Immature natural killer cell (primary cell): ENCODE results near the gene ARID5B. TPM values are rescaled to one million over a fixed set of nuclear protein-coding genes. Genes with fewer than 3 reads are reported as not detected.
A peak's percentile ranks its signal among the peaks of the same experiment; 100 is the strongest.
"Not testable (repeated sequence)": the region's sequence is repeated elsewhere in the genome, so short reads cannot be mapped to it uniquely, and the experiment has no call there.

Source experiments
- DNase-seq, 3 donors: peaks; one replicate each; pipeline ENCODE4 v3.0.0; 2022; ENCODE audit warnings: mixed read lengths in 1 of 3
- H3K27ac Mint-ChIP-seq, 6 donors: one replicate each; pipeline ENCODE4 v1.8.0; 2020; ENCODE audit warnings: mixed read lengths in 6 of 6, mild to moderate bottlenecking in 5 of 6, inconsistent platforms in 4 of 6, moderate library complexity in 3 of 6
- H3K27me3 Mint-ChIP-seq, 3 donors: one replicate each; pipeline ENCODE4 v1.8.0; 2020 to 2021; ENCODE audit warnings: low read depth in 3 of 3, mild to moderate bottlenecking in 3 of 3, mixed read lengths in 3 of 3, moderate library complexity in 3 of 3, inconsistent platforms in 1 of 3
- H3K36me3 Mint-ChIP-seq, 3 donors: one replicate each; pipeline ENCODE4 v1.8.0; 2020; ENCODE audit warnings: mixed read lengths in 3 of 3, inconsistent platforms in 2 of 3, mild to moderate bottlenecking in 2 of 3
- H3K4me1 Mint-ChIP-seq, 2 donors: one replicate each; pipeline ENCODE4 v1.8.0; 2020; ENCODE audit warnings: inconsistent platforms in 2 of 2, mild to moderate bottlenecking in 2 of 2, mixed read lengths in 2 of 2, moderate library complexity in 1 of 2
- H3K4me3 Mint-ChIP-seq, 5 donors: one replicate each; pipeline ENCODE4 v1.8.0; 2020; ENCODE audit warnings: mild to moderate bottlenecking in 5 of 5, mixed read lengths in 5 of 5, inconsistent platforms in 3 of 5, moderate library complexity in 3 of 5
- H3K9me3 Mint-ChIP-seq, 6 donors: one replicate each; pipeline ENCODE4 v1.8.0; 2020; ENCODE audit warnings: mild to moderate bottlenecking in 6 of 6, mixed read lengths in 6 of 6, inconsistent platforms in 4 of 6, moderate library complexity in 3 of 6
- polyA plus RNA-seq, 3 donors: library from polyadenylated mRNA; unstranded; fragments of 300-500 nt; fragmentation: Illumina TruSeq; gene quantifications; one replicate each; pipeline ENCODE4 v1.2.3, GENCODE V29; 2021

Gene ARID5B
- polyA plus RNA-seq, 3 donors from 2014 or later = 12.2 to 35.3 (median 22.1) TPM

DNA sequence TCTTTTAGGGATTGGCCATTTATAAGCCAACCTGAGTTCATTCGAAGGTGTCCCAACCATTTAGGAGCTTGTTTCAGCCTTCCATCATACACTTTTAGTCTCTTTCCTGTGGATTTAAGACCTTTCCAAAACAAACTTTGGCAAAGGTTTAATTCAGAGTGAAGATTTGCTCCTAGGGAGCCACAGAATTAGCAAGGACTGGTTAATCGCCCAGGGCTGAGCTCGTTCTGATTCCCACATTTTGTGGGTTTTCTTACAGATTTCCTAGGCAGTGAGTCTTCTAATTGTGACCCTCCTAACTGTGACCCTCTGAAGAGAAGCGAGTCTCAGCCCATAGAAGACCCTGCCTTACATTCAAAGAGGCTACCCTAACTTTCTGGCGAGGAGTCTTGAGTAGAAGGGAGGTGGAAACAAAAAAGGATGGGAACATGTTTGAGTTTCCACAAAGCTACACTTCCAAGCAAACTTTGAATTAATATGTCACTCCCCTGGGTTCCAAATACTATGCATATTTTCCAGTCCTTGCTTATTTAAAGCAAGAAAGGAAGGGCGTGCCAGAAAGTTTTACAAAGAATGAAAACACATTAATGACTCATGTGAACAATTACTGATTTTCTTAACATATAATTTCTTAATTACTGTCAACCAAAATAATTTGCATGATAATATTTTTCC, 118.3 kb downstream of the ARID5B start:
- Mint-ChIP-seq H3K9me3 (no peaks in the 10 kb centered on the region), H3K27me3 (peaks cover 0 to 2% (median 0%) of the 10 kb centered on the region in 3 donors), H3K27ac (no peak overlapping the region), H3K4me1 (peaks cover 27 to 51% of the 10 kb centered on the region in 2 donors), H3K36me3 (no peaks in the 10 kb centered on the region), H3K4me3 (no peak overlapping the region)
- DNase-seq = no peak

DNA sequence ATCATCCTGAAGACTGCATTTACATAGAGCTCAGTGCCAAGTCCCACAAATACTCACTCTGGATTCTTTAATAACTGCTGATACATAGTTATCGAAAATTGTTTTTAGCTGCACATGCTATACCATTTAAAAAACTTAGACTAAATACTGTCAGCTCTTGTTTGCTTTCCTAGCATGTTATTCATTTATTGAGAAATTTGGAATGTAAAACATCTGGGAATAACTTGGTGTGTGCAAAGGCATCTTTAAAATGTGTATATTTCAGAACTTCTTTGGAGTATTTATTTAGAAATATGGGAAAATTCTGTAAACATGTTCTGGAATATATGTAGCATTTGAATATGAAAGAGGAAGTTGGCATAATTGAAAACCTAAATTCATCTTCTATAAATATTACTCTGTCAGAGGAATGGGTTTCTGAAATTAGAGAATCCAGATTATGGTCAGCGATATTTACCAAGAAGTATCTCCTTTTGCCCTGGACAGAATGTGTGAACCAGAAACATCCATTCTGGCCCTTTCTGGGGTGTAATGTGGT, 119.7 kb downstream of the ARID5B start:
- Mint-ChIP-seq H3K4me3 (no peak overlapping the region), H3K27me3 (peaks cover 0 to 2% (median 0%) of the 10 kb centered on the region in 3 donors), H3K9me3 (no peaks in the 10 kb centered on the region), H3K4me1 (peaks cover 34 to 63% of the 10 kb centered on the region in 2 donors), H3K27ac (peak overlapping the region in 1 of 6 donors; percentile 10), H3K36me3 (no peaks in the 10 kb centered on the region)
- no peak for DNase-seq

DNA sequence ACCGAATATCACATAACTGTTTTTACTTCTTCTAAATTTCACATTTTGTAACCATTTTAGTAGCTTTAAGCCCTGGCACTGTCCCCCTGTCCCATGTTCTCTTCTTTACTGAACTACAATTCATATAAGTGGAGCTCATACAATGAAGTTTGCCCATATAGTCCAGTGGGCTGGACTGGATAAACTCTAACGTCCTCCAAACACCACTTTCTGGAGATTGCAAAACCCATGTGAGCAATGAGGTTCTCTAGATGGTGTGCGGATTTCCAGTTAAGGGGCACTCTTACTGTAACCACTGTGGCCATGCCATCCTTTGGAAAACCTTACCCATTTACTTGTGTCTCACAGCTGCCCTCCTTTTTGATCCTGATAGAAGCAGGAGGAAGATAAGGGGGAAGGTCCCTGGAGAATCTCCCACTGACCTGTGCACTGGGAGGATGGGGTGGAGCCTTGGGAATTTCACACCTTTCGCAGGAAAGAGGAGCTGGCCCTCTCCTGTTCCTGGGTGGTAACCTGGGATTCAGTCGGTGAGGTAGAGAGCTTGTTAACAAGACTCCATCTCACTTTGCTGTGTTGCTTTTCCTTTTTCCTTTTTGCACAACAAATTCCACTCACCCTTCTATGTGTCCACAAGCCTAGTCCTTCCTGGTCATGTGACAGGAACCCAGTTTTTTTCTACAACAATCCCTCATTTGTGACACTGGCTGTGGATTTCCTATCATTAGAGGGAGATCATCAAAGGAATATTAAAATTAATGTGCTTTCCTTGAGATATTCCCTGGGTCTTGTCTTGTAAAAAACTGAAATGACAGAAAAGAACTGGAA, 120.7 kb downstream of the ARID5B start:
- Mint-ChIP-seq H3K27me3 (peaks cover 0 to 2% (median 0%) of the 10 kb centered on the region in 3 donors), H3K9me3 (no peaks in the 10 kb centered on the region), H3K36me3 (no peaks in the 10 kb centered on the region)

DNA sequence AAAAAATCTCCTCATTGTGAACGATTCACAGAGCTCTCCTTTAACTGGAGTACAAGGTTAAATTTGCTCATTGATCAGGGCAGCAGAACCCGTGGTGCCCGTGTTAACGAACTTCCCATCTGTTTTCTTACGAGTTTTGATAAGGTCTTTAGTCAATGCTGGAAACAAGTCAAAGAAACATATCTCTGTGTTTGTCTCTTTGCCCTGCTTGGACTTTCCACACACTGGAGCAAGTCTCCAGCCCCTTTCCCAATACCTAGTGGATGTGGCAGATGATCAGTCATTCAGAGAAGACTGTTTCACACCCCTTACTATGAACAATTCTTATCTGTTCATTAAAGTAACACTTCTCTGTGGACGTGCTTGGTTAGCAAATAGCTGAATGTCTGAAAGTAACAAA, 121.3 kb downstream of the ARID5B start:
- Mint-ChIP-seq H3K4me3 (no peak overlapping the region), H3K4me1 (peaks cover 34 to 60% of the 10 kb centered on the region in 2 donors), H3K27ac (peak overlapping the region in 4 of 6 donors; percentile 37 to 65 (median 50)), H3K9me3 (no peaks in the 10 kb centered on the region), H3K27me3 (peaks cover 0 to 5% (median 0%) of the 10 kb centered on the region in 3 donors), H3K36me3 (peaks cover 0 to 3% (median 0%) of the 10 kb centered on the region in 3 donors)
- DNase-seq = no peak

More for the DNA sequence above, 120.7 kb downstream of the ARID5B start:
- no peak for DNase-seq
- peaks cover 30 to 61% of the 10 kb centered on the region in 2 donors for H3K4me1 Mint-ChIP-seq
- H3K4me3 Mint-ChIP-seq = no peak overlapping the region
- H3K27ac Mint-ChIP-seq = peak overlapping the region in 1 of 6 donors; percentile 49

DNA sequence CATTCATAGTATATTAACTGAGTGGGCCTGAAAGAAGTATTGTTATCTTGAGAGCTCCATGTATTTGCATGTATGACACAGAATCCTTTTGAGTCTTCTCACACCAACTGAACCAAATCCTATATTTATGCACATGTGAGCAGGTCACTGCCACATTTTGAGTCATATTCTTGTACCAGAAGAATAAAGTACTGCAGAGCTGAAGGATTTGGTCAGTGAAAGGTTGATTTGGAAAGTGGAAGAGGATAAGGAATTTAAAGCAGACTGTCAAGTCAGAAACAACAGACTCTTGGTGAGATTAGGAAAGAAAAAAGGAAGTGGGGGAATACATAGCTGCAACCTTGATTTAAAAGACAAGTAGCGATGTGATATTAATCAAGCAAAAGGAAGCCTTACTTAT, 121.8 kb downstream of the ARID5B start:
- Mint-ChIP-seq H3K9me3 (no peaks in the 10 kb centered on the region), H3K27ac (peak overlapping the region in 5 of 6 donors; percentile 15 to 65 (median 51)), H3K4me3 (no peak overlapping the region), H3K27me3 (peaks cover 0 to 5% (median 0%) of the 10 kb centered on the region in 3 donors), H3K36me3 (peaks cover 0 to 3% (median 0%) of the 10 kb centered on the region in 3 donors), H3K4me1 (peaks cover 30 to 57% of the 10 kb centered on the region in 2 donors)
- DNase-seq = no peak

DNA sequence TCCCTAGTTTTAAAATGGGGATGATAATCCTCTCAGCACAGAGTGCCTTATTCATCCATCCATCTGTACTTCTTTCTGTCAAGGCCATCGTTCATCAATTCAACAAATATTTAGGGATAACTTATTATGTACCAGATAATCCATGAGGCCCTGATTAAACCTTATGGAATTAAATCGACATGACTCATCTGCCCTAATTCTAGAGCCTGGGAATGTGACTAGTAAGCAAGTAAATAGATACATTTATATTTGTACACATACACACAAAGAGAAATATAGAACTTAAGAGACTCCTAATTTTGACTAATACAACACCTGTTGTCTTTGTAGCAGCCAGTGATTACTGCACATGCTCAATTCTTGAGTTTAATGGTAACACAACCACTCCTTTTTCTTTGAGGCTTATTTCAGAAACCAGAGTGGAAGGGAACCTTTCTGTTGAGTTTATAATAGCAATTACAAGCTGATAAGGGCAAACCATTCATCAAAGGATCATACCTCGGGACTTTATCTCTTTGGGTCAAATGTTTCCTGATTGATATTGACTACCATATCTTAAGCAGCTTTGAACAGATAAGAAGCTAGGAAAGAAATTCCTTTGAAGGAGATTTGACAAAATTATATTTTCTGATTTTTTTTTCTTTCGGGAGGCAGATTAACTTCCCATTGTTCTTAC, 122.7 kb downstream of the ARID5B start:
- Mint-ChIP-seq H3K9me3 (no peaks in the 10 kb centered on the region), H3K27ac (no peak overlapping the region), H3K4me3 (no peak overlapping the region), H3K4me1 (peaks cover 27 to 54% of the 10 kb centered on the region in 2 donors), H3K36me3 (peaks cover 0 to 3% (median 0%) of the 10 kb centered on the region in 3 donors), H3K27me3 (peaks cover 0 to 5% (median 0%) of the 10 kb centered on the region in 3 donors)
- DNase-seq = no peak

DNA sequence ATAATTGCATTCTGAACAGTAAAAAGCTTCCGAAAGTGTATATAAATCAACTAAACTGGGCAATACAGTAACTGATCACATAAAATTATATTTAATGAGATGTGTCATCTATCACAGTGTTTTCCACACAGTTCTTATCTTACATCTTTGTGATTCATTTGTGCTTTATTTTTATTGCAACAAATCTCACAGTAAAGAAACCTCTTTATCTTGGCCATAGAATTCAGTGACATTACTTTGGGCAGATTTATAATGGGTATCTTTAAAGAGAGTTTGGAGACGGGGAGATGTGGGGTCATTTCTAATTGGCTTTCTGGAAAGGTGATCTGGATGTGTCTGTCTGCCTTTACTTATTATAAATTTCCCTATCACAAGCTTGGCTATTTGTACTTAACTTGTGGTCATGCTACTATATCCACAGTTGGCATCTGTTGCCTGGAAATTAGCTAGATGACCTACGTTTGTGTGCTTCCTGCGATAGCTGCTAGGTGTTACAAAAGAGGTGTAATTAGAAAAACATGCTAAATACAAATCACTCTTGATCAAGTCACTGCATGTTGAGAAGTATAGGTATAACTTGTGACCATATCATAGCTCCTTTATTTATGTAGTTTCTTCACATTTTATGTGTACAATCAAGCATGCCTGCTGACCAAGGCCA, 123.8 kb downstream of the ARID5B start:
- Mint-ChIP-seq H3K4me3 (no peak overlapping the region), H3K4me1 (peaks cover 27 to 61% of the 10 kb centered on the region in 2 donors), H3K27ac (peak overlapping the region in 2 of 6 donors; percentile 2 to 8), H3K27me3 (peaks cover 0 to 8% (median 0%) of the 10 kb centered on the region in 3 donors), H3K9me3 (no peaks in the 10 kb centered on the region), H3K36me3 (peaks cover 0 to 3% (median 2%) of the 10 kb centered on the region in 3 donors)
- DNase-seq = no peak

DNA sequence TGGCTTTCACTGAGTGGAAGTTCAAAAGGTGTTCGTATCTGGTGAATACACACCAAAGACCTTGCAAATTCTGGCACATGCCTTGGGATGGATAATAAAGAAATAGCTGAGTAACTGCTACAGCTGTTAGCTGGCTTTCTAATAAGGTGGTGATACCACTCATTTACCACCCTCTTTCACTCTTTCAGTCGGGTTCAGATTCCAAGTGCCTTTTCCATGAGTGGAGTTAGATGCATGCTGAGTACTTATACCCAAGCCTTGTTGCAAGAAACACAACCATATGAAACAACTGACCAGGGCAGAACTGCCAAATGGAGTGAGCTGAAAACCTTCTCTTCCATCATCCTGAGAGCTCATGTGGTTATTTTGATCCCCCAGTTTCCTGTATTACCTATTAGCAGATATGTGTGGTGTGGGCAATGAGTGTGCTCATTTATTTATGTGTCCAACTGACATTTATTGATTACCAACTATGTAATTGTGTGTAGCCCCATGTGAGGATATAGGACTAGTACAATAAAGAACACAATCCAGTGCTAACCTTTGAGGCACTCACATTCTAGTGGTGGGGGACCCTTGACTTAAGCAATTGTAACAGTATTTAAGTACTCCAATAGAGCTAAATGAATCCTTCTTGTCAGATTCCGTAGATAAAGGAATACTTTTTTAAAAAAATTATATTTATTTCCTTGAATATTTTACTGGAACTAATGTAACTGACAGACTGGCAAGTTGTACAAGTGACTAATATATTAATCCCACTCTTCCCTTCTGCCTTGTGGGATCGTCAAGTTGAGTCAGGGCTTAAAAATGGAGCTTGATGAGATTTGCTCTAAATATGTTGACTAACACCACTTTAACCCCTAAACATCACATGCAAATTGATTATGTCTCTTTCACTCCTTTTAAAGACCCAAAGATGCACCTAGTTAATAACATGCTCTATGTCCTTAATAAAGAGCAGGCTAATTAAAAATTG, 124.7 kb downstream of the ARID5B start:
- H3K36me3 Mint-ChIP-seq = peaks cover 0 to 6% (median 3%) of the 10 kb centered on the region in 3 donors
- DNase-seq = no peak
- H3K9me3 Mint-ChIP-seq = no peaks in the 10 kb centered on the region
- peaks cover 0 to 8% (median 0%) of the 10 kb centered on the region in 3 donors for H3K27me3 Mint-ChIP-seq
- peaks cover 27 to 62% of the 10 kb centered on the region in 2 donors for H3K4me1 Mint-ChIP-seq
- H3K27ac Mint-ChIP-seq = peak overlapping the region in 1 of 6 donors; percentile 84
- H3K4me3 Mint-ChIP-seq = no peak overlapping the region

DNA sequence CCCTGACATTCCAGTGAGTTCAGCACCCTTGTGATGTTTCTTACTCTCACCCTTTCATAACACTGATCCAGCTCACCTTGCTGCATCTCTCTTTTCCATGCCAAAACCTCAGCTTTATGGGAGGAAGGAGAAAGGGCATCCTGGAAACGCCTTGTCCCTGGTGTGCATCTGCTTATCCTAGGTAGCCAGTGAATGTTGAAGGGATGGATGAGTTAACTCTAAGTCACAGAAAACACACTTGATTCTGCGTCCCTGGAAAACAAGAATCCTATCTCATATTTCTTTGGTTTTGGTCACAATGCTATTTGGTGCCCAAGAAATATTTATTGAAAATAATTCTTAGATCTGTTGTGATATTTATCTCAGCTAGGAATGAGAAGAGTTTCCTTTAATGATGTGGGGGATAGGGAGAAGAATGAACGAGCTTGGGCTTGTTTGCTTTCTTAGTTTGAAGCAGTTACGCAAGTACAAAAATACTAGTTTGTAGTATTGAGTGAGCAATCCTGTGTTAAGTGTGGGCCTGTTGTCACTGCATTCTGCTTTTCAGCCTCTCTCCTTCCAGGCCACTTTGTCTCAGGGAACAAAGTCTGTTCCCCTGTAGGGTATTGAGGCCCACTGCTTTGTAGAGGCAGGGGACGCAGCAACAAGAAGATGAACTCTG, 126.5 kb downstream of the ARID5B start:
- H3K27ac Mint-ChIP-seq = peak overlapping the region in 3 of 6 donors; percentile 4 to 67 (median 4)
- H3K4me1 Mint-ChIP-seq = peaks cover 23 to 65% of the 10 kb centered on the region in 2 donors
- no peak for DNase-seq
- H3K9me3 Mint-ChIP-seq = no peaks in the 10 kb centered on the region
- H3K4me3 Mint-ChIP-seq = no peak overlapping the region
- peaks cover 0 to 8% (median 0%) of the 10 kb centered on the region in 3 donors for H3K27me3 Mint-ChIP-seq
- H3K36me3 Mint-ChIP-seq = peaks cover 0 to 8% (median 3%) of the 10 kb centered on the region in 3 donors

DNA sequence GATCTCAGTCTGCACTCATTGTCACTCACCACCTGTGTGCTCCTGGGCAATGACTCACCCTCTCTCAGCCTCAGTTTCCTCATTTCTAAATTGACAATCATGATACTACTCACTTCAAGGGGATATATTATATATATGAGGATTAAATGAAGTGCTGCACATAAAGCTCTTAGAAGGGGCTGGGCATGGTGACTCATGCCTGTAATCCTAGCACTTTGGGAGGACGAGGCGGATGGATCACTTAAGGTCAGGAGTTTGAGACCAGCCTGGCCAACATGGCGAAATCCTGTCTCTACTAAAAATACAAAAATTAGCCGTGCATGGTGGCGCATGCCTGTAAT, 127.0 kb downstream of the ARID5B start:
- H3K27ac Mint-ChIP-seq = peak overlapping the region in 1 of 6 donors; percentile 4
- not testable (repeated sequence) for H3K4me3 Mint-ChIP-seq, DNase-seq, H3K9me3 Mint-ChIP-seq, H3K27me3 Mint-ChIP-seq
- H3K36me3 Mint-ChIP-seq = peaks cover 0 to 12% (median 3%) of the 10 kb centered on the region in 3 donors
- peaks cover 23 to 65% of the 10 kb centered on the region in 2 donors for H3K4me1 Mint-ChIP-seq

DNA sequence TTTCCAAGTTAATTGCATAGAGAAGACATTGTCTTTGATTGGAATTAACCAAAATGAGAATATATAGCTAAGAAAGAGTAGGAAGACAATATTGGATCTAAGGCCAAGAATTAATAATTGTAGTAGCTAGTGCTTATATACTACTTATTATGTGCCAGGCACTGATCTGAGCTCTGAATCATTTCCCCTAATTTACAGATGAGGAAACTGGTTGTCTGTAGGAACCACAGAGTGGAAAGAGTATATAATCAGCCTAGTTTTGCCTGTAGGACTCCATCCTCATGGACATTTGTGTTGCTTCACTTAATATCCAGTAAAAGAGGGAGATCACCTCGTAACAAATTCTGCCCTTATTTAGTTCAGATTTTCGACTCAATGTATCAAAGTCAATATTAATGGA, 127.9 kb downstream of the ARID5B start:
- no peaks in the 10 kb centered on the region for H3K9me3 Mint-ChIP-seq
- no peak overlapping the region for H3K4me3 Mint-ChIP-seq
- peaks cover 23 to 68% of the 10 kb centered on the region in 2 donors for H3K4me1 Mint-ChIP-seq
- no peak overlapping the region for H3K27ac Mint-ChIP-seq
- DNase-seq = no peak
- peaks cover 0 to 6% (median 2%) of the 10 kb centered on the region in 3 donors for H3K27me3 Mint-ChIP-seq
- H3K36me3 Mint-ChIP-seq = peaks cover 0 to 12% (median 3%) of the 10 kb centered on the region in 3 donors

DNA sequence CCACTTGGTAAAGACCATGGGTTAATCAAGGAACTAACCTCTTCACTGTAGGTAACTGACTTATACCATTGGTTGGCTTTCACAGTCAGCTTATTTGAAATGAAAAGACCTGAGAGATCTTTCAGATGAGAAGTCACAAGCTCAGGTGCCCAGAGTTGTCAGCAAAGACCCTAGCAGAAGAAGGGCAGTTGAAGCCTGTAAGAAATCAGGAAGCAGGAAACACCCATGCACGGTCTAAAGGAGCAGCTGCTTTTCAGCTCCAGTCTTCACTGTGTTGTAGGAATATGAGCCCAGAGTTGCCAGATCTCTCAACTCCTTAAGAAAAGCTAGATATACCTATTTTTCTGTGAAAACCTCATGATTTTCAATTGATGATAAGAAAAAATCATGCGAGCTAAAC, 130.0 kb downstream of the ARID5B start:
- Mint-ChIP-seq H3K27me3 (peaks cover 0 to 6% (median 2%) of the 10 kb centered on the region in 3 donors), H3K9me3 (no peaks in the 10 kb centered on the region), H3K4me3 (no peak overlapping the region), H3K27ac (no peak overlapping the region), H3K4me1 (peaks cover 19 to 58% of the 10 kb centered on the region in 2 donors), H3K36me3 (peaks cover 0 to 12% (median 3%) of the 10 kb centered on the region in 3 donors)
- no peak for DNase-seq
